ENCODE results near the gene GLI3. TPM values are rescaled to one million over a fixed set of nuclear protein-coding genes. Genes with fewer than 3 reads are reported as not detected.

GLI3 gene
- total and polyA plus RNA-seq, 2 donors (not counting 1 experiment from before 2014, with no cell fraction given), result 6.4 to 6.5 TPM

DNA sequence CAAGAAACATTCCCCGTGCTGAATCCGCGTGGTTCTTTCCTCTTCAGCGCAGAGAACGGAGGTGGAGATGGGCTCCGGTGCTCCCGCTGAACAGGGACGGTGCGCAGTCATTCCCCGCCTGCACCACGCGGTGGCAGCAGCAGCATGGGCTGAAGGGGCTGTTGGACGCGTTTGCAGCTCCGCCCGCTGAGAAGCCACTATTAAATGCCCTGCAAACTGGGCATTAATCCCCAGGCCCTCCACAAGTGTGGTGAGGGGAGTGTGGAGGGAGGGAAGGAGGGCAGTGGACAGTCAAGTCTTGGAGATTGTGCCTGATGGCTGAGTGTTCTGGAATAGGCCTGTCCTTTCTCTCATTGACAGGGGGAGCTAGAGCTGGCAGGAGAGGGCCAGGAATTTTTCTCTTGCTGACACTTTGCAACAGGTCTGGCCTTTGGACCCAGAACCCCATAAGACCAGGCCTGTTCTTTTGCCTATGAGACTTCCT is 293.9 kb downstream of the GLI3 start:
- H3K4me2 ChIP-seq (ENCODE audit: extremely low read depth, insufficient read depth, low read length), result peak overlapping the region; percentile 92
- H3K4me3 ChIP-seq (replicated peaks in 1 of 4; ENCODE audit: control extremely low read depth in 1 of 4, insufficient read depth in 1 of 4, low read depth in 3 of 4, low read length in 4 of 4), result peak overlapping the region; percentile 38 to 72 (median 49)
- H3K9me3 ChIP-seq (ENCODE audit: control insufficient read depth, insufficient read depth, low read depth, low read length), result no peaks in the 10 kb centered on the region
- TF ChIP-seq, protein P1, sequence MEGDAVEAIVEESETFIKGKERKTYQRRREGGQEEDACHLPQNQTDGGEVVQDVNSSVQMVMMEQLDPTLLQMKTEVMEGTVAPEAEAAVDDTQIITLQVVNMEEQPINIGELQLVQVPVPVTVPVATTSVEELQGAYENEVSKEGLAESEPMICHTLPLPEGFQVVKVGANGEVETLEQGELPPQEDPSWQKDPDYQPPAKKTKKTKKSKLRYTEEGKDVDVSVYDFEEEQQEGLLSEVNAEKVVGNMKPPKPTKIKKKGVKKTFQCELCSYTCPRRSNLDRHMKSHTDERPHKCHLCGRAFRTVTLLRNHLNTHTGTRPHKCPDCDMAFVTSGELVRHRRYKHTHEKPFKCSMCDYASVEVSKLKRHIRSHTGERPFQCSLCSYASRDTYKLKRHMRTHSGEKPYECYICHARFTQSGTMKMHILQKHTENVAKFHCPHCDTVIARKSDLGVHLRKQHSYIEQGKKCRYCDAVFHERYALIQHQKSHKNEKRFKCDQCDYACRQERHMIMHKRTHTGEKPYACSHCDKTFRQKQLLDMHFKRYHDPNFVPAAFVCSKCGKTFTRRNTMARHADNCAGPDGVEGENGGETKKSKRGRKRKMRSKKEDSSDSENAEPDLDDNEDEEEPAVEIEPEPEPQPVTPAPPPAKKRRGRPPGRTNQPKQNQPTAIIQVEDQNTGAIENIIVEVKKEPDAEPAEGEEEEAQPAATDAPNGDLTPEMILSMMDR (conservative IDR thresholded peaks at IDR 0.05 in 1 of 2, IDR thresholded peaks at IDR 0.05 in 1 of 2; ENCODE audit: low read depth in 1 of 2, low read length in 2 of 2), result peak; percentile 93 to 95
- TF ChIP-seq EZH2 (IDR thresholded peaks at IDR 0.05; ENCODE audit: low read length, missing control alignments), result no peak
- H3K27ac ChIP-seq (ENCODE audit: insufficient read depth, low read length), result peak overlapping the region; percentile 72
- H3K79me2 ChIP-seq (ENCODE audit: control insufficient read depth, insufficient read depth, low read length), result no peaks in the 10 kb centered on the region
- peaks cover 22% of the 10 kb centered on the region for H3K4me1 ChIP-seq (ENCODE audit: control insufficient read depth, extremely low read depth, insufficient read depth, low read length)
- H2AFZ ChIP-seq (ENCODE audit: low read length), result peak overlapping the region; percentile 70
- no peaks in the 10 kb centered on the region for H3K36me3 ChIP-seq (ENCODE audit: control insufficient read depth, insufficient read depth, low read length)
- no peaks in the 10 kb centered on the region for H3K27me3 ChIP-seq (ENCODE audit: control insufficient read depth, insufficient read depth, low read length)
- peak overlapping the region; percentile 50 for H3K9ac ChIP-seq (ENCODE audit: insufficient read depth, low read length)
- DNase-seq (ENCODE audit: low read depth in 2 of 2), result peak; percentile 66 to 81
- H4K20me1 ChIP-seq (ENCODE audit: control insufficient read depth, extremely low read depth, insufficient read depth, low read length), result no peaks in the 10 kb centered on the region

DNA sequence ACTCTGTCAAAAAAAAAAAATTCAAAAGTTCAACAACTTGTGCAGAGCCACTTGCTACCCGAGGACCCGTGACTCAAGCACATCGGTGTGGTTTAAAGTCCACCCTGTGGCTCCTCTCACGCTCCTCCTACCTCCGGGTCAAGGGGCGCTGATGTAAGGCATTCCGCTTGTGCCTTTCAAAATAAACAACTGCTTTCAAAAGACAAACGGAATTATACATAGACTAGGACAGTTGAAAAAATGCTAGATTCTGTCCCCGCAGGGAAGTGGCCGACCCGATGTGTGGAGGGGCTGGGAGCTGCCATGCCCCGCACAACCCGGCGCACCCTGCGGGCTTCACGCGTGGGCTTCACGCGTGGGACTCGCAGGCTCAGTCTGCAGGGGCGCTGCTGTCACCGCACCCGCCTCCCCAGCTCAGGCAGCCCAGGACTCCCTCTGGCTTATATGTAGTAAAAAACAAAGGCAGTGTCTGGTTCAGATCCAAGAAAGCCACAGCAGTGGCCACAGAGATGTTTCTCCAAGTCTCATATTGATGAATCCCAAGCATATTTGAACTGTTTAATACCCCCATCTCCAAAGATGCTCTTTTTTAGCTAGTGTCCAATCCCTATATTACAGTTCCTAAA is 294.4 kb downstream of the GLI3 start:
- no peak for TF ChIP-seq EZH2 (IDR thresholded peaks at IDR 0.05; ENCODE audit: low read length, missing control alignments)
- TF ChIP-seq, protein P1 (conservative IDR thresholded peaks at IDR 0.05 in 1 of 2, IDR thresholded peaks at IDR 0.05 in 1 of 2; ENCODE audit: low read depth in 1 of 2, low read length in 2 of 2), result no peak
- Histone ChIP-seq H3K4me2 (ENCODE audit: extremely low read depth, insufficient read depth, low read length) (peak overlapping the region; percentile 92), H3K4me1 (ENCODE audit: control insufficient read depth, extremely low read depth, insufficient read depth, low read length) (peaks cover 22% of the 10 kb centered on the region), H4K20me1 (ENCODE audit: control insufficient read depth, extremely low read depth, insufficient read depth, low read length) (no peaks in the 10 kb centered on the region), H3K9ac (ENCODE audit: insufficient read depth, low read length) (peak overlapping the region; percentile 50), H3K9me3 (ENCODE audit: control insufficient read depth, insufficient read depth, low read depth, low read length) (no peaks in the 10 kb centered on the region), H2AFZ (ENCODE audit: low read length) (peak overlapping the region; percentile 70), H3K79me2 (ENCODE audit: control insufficient read depth, insufficient read depth, low read length) (no peaks in the 10 kb centered on the region), H3K27me3 (ENCODE audit: control insufficient read depth, insufficient read depth, low read length) (no peaks in the 10 kb centered on the region), H3K36me3 (ENCODE audit: control insufficient read depth, insufficient read depth, low read length) (no peaks in the 10 kb centered on the region), H3K27ac (ENCODE audit: insufficient read depth, low read length) (peak overlapping the region; percentile 72), H3K4me3 (replicated peaks in 1 of 4; ENCODE audit: control extremely low read depth in 1 of 4, insufficient read depth in 1 of 4, low read depth in 3 of 4, low read length in 4 of 4) (peak overlapping the region; percentile 38 to 72 (median 49))
- DNase-seq (ENCODE audit: low read depth in 2 of 2), result peak; percentile 39 to 84

DNA sequence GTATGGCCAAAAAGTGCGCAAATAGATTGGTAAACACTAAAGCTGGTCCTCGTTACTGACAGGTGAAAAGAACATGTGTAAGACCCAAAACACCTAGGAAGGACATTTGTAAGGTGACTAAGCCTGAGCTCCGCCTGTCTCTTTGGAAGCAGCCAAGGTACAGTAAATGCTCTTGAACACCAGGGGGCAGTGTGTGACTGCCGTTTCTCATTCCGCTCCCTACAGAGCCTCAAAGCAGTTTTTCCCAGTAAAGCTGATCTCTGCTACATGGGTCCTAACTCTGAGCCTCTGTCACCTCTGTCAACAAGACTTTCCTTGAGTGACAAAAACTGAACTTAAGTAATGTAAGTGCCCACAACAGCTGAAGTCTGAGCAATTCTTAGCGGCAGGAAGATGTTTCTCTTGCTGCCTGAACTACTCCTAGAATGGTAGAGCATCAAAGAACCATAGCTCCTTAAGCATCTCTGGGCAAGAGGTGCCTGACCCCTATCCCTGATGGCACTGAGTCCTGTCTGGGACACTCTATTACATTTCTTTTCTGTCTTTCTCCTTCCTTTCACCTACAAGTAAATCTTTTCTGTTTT is 296.2 kb downstream of the GLI3 start:
- Histone ChIP-seq H3K9ac (ENCODE audit: insufficient read depth, low read length) (no peak overlapping the region), H3K79me2 (ENCODE audit: control insufficient read depth, insufficient read depth, low read length) (no peaks in the 10 kb centered on the region), H4K20me1 (ENCODE audit: control insufficient read depth, extremely low read depth, insufficient read depth, low read length) (no peaks in the 10 kb centered on the region), H3K9me3 (ENCODE audit: control insufficient read depth, insufficient read depth, low read depth, low read length) (no peaks in the 10 kb centered on the region), H3K4me1 (ENCODE audit: control insufficient read depth, extremely low read depth, insufficient read depth, low read length) (peaks cover 22% of the 10 kb centered on the region), H3K36me3 (ENCODE audit: control insufficient read depth, insufficient read depth, low read length) (no peaks in the 10 kb centered on the region), H3K27ac (ENCODE audit: insufficient read depth, low read length) (no peak overlapping the region), H3K4me2 (ENCODE audit: extremely low read depth, insufficient read depth, low read length) (no peak overlapping the region), H2AFZ (ENCODE audit: low read length) (no peak overlapping the region), H3K27me3 (ENCODE audit: control insufficient read depth, insufficient read depth, low read length) (no peaks in the 10 kb centered on the region), H3K4me3 (replicated peaks in 1 of 4; ENCODE audit: control extremely low read depth in 1 of 4, insufficient read depth in 1 of 4, low read depth in 3 of 4, low read length in 4 of 4) (no peak overlapping the region)
- DNase-seq (ENCODE audit: low read depth in 2 of 2), result peak; percentile 65 to 84
- TF ChIP-seq, protein P1 (conservative IDR thresholded peaks at IDR 0.05 in 1 of 2, IDR thresholded peaks at IDR 0.05 in 1 of 2; ENCODE audit: low read depth in 1 of 2, low read length in 2 of 2), result peak; percentile 87 to 94
- no peak for TF ChIP-seq EZH2 (IDR thresholded peaks at IDR 0.05; ENCODE audit: low read length, missing control alignments)

Data from fibroblast of lung (primary cell).